HG02943 (cell line): ENCODE results near the gene NME7.
"Not testable (repeated sequence)": the region's sequence is repeated elsewhere in the genome, so short reads cannot be mapped to it uniquely, and the experiment has no call there.

Experiments
- ATAC-seq: cut with Tn5 transposase; IDR thresholded peaks from one replicate; pipeline ENCODE4 v1.9.1; 2021; ENCODE audit warnings: mild to moderate bottlenecking, low read depth, moderate library complexity; ENCODE audit not compliant: unreplicated experiment

NME7 gene

GRCh38 chr1:169240449-169241232 lies 127.0 kb downstream of the NME7 start:
- ATAC-seq: no peak

GRCh38 chr1:169236880-169237279 lies 130.7 kb downstream of the NME7 start:
- no peak for ATAC-seq

- ATAC-seq: no peak
Measured at GRCh38 chr1:169236143-169236542, 131.5 kb downstream of the NME7 start.

GRCh38 chr1:169235568-169235967 lies 132.0 kb downstream of the NME7 start:
- no peak for ATAC-seq

GRCh38 chr1:169234780-169235179 lies 132.8 kb downstream of the NME7 start:
- no peak for ATAC-seq

GRCh38 chr1:169217636-169218035 lies 150.0 kb downstream of the NME7 start:
- no peak for ATAC-seq

GRCh38 chr1:169214598-169214997 lies 153.0 kb downstream of the NME7 start:
- ATAC-seq: no peak

- ATAC-seq: no peak
Measured at GRCh38 chr1:169212088-169212487, 155.5 kb downstream of the NME7 start.

GRCh38 chr1:169207797-169208520 lies 159.6 kb downstream of the NME7 start:
- no peak for ATAC-seq

GRCh38 chr1:169204157-169204556 lies 163.4 kb downstream of the NME7 start:
- ATAC-seq: no peak

GRCh38 chr1:169202791-169203665 lies 164.6 kb downstream of the NME7 start:
- ATAC-seq: no peak

GRCh38 chr1:169201084-169201619 lies 166.4 kb downstream of the NME7 start:
- no peak for ATAC-seq

- ATAC-seq: no peak
Measured at GRCh38 chr1:169200319-169200718, 167.3 kb downstream of the NME7 start.

- no peak for ATAC-seq
Measured at GRCh38 chr1:169196581-169196980, 171.0 kb downstream of the NME7 start.

- no peak for ATAC-seq
Measured at GRCh38 chr1:169196161-169196560, 171.4 kb downstream of the NME7 start.

GRCh38 chr1:169193191-169193850 lies 174.3 kb downstream of the NME7 start:
- ATAC-seq: no peak

GRCh38 chr1:169186106-169186505 lies 181.5 kb downstream of the NME7 start:
- ATAC-seq: no peak

GRCh38 chr1:169184812-169185211 lies 182.8 kb downstream of the NME7 start:
- ATAC-seq: no peak

GRCh38 chr1:169180174-169180573 lies 187.4 kb downstream of the NME7 start:
- ATAC-seq: no peak

- not testable (repeated sequence) for ATAC-seq
Measured at GRCh38 chr1:169179431-169179830, 188.2 kb downstream of the NME7 start.
